MM.1S (cell line): ENCODE measurements around the gene OSBPL2.

Experiments used
- DNase-seq: peaks from one replicate; pipeline ENCODE4 v3.0.0-alpha.2; 2015
- H2AFZ ChIP-seq: fragments of 300-600 bp; sonication (generic); 2 replicates; pipeline ENCODE4 v1.6.0; 2016; ENCODE audit warnings: antibody characterized with exemption, low read length
- H3F3A ChIP-seq: fragments of 300-600 bp; sonication (generic); 2 replicates; pipeline ENCODE4 v1.6.1; 2016; ENCODE audit warnings: mild to moderate bottlenecking, antibody characterized with exemption, low read length, moderate library complexity, mixed read lengths; ENCODE audit not compliant: insufficient read depth
- H3K27ac ChIP-seq: fragments of 300-600 bp; sonication (generic); 2 replicates; pipeline ENCODE4 v1.5.1; 2016; ENCODE audit warnings: mild to moderate bottlenecking, low read length
- H3K27me3 ChIP-seq: fragments of 300-600 bp; sonication (generic); replicated peaks from 2 replicates; pipeline ENCODE4 v1.6.0; 2016; ENCODE audit warnings: low read length; ENCODE audit not compliant: insufficient read depth
- H3K36me3 ChIP-seq: fragments of 300-600 bp; sonication (generic); replicated peaks from 2 replicates; pipeline ENCODE4 v1.6.1; 2016; ENCODE audit warnings: mild to moderate bottlenecking, low read length, mixed read lengths; ENCODE audit not compliant: insufficient read depth
- H3K4me1 ChIP-seq: fragments of 300-600 bp; sonication (generic); 2 replicates; pipeline ENCODE4 v1.6.1; 2016; ENCODE audit warnings: low read length, mixed read lengths
- H3K4me2 ChIP-seq: fragments of 300-600 bp; sonication (generic); 2 replicates; pipeline ENCODE4 v1.6.0; 2016; ENCODE audit warnings: low read depth, low read length
- H3K4me3 ChIP-seq: fragments of 300-600 bp; sonication (generic); 2 replicates; pipeline ENCODE4 v1.5.1; 2016; ENCODE audit warnings: low read length, mixed read lengths
- H3K79me2 ChIP-seq: fragments of 300-600 bp; sonication (generic); 2 replicates; pipeline ENCODE4 v1.6.1; 2016; ENCODE audit warnings: mixed run types, low read length, mixed read lengths
- H3K9ac ChIP-seq: fragments of 300-600 bp; sonication (generic); 2 replicates; pipeline ENCODE4 v1.6.1; 2016; ENCODE audit warnings: low read length, mixed read lengths
- H3K9me2 ChIP-seq: fragments of 300-600 bp; sonication (generic); replicated peaks from 2 replicates; pipeline ENCODE4 v1.6.1; 2016; ENCODE audit warnings: mild to moderate bottlenecking, low read length, mixed read lengths; ENCODE audit not compliant: insufficient read depth
- H3K9me3 ChIP-seq: fragments of 300-600 bp; sonication (generic); replicated peaks from 2 replicates; pipeline ENCODE4 v1.6.1; 2016; ENCODE audit warnings: mild to moderate bottlenecking, low read length, mixed read lengths; ENCODE audit not compliant: insufficient read depth
- H4K20me1 ChIP-seq: fragments of 300-600 bp; sonication (generic); 2 replicates; pipeline ENCODE4 v1.6.1; 2016; ENCODE audit warnings: mild to moderate bottlenecking, low read length, moderate library complexity, mixed read lengths; ENCODE audit not compliant: insufficient read depth
- CTCF ChIP-seq: fragments of 300-600 bp; sonication (generic); IDR thresholded peaks from 2 replicates; pipeline ENCODE4 v1.5.1; 2016; ENCODE audit warnings: antibody characterized with exemption, low read length, mixed read lengths
- EZH2 ChIP-seq: fragments of 300-600 bp; sonication (generic); optimal IDR thresholded peaks from 2 replicates; pipeline ENCODE3; 2017; ENCODE audit warnings: low read depth, mild to moderate bottlenecking, antibody characterized with exemption, low read length, mixed read lengths
- EZH2phosphoT487 ChIP-seq: fragments of 300-600 bp; sonication (generic); IDR thresholded peaks from 2 replicates; pipeline ENCODE4 v1.6.1; 2018; ENCODE audit warnings: antibody characterized with exemption, low read length

OSBPL2 gene

GRCh38 chr20:62223571-62223970 is 14.8 kb upstream of the OSBPL2 start:
- Histone ChIP-seq H4K20me1 (0 out of 2 replicates have a peak, but pooled peaks cover 3% of the 10 kb centered on the region), H3K79me2 (no peaks in the 10 kb centered on the region), H3K36me3 (no peaks in the 10 kb centered on the region), H3K9ac (no peak overlapping the region), H3K27me3 (peaks cover 92% of the 10 kb centered on the region), H3K4me1 (no peaks in the 10 kb centered on the region), H3K4me2 (no peak overlapping the region), H3K9me3 (no peaks in the 10 kb centered on the region), H3K9me2 (no peaks in the 10 kb centered on the region), H2AFZ (no peak overlapping the region), H3K27ac (no peak overlapping the region), H3F3A (no peaks in the 10 kb centered on the region), H3K4me3 (no peak overlapping the region)
- DNase-seq, result no peak
- no peak for TF ChIP-seq EZH2
- TF ChIP-seq EZH2phosphoT487, result no peak
- TF ChIP-seq CTCF, result no peak

GRCh38 chr20:62224113-62224855 is 14.0 kb upstream of the OSBPL2 start:
- Histone ChIP-seq H4K20me1 (0 out of 2 replicates have a peak, but pooled peaks cover 3% of the 10 kb centered on the region), H2AFZ (no peak overlapping the region), H3K9ac (no peak overlapping the region), H3K27ac (no peak overlapping the region), H3K27me3 (peaks cover 87% of the 10 kb centered on the region), H3K36me3 (no peaks in the 10 kb centered on the region), H3F3A (no peaks in the 10 kb centered on the region), H3K79me2 (no peaks in the 10 kb centered on the region), H3K9me2 (no peaks in the 10 kb centered on the region), H3K4me1 (no peaks in the 10 kb centered on the region), H3K4me2 (no peak overlapping the region), H3K4me3 (no peak overlapping the region), H3K9me3 (no peaks in the 10 kb centered on the region)
- TF ChIP-seq EZH2, result no peak
- TF ChIP-seq CTCF, result no peak
- no peak for TF ChIP-seq EZH2phosphoT487
- DNase-seq, result no peak

- no peaks in the 10 kb centered on the region for H3F3A ChIP-seq
- H3K4me3 ChIP-seq, result no peak overlapping the region
- H3K27me3 ChIP-seq, result peaks cover 84% of the 10 kb centered on the region
- no peaks in the 10 kb centered on the region for H3K36me3 ChIP-seq
- H3K4me2 ChIP-seq, result no peak overlapping the region
- no peak for DNase-seq
- TF ChIP-seq CTCF (no peak), EZH2phosphoT487 (no peak), EZH2 (no peak)
- H4K20me1 ChIP-seq, result no peaks in the 10 kb centered on the region
- no peak overlapping the region for H2AFZ ChIP-seq
- no peaks in the 10 kb centered on the region for H3K9me2 ChIP-seq
- no peaks in the 10 kb centered on the region for H3K9me3 ChIP-seq
- no peak overlapping the region for H3K9ac ChIP-seq
- H3K79me2 ChIP-seq, result no peaks in the 10 kb centered on the region
- no peaks in the 10 kb centered on the region for H3K4me1 ChIP-seq
- no peak overlapping the region for H3K27ac ChIP-seq
These were observed 13.3 kb upstream of the OSBPL2 start for GRCh38 chr20:62225026-62225425.
